Measurements from ENCODE around the gene FHOD3. TPM values are rescaled to one million over a fixed set of nuclear protein-coding genes. Genes with fewer than 3 reads are reported as not detected.

Gene FHOD3
- total RNA-seq, 1 donor from 2014 or later, result 5.9 TPM

GRCh38 chr18:36568487-36568886 lies 271.0 kb downstream of the FHOD3 start:
- Histone ChIP-seq H3K4me1 (ENCODE audit: insufficient read depth, low read length) (no peaks in the 10 kb centered on the region), H3K79me2 (ENCODE audit: insufficient read depth, low read length) (no peaks in the 10 kb centered on the region), H3K27ac (ENCODE audit: low read depth, low read length) (no peak overlapping the region), H3K4me2 (ENCODE audit: low read length) (no peak overlapping the region), H3K4me3 (ENCODE audit: insufficient read depth, low read depth, low read length) (no peak overlapping the region), H2AFZ (ENCODE audit: low read depth, low read length) (no peak overlapping the region), H3K36me3 (ENCODE audit: insufficient read depth, low read length) (no peaks in the 10 kb centered on the region), H3K27me3 (ENCODE audit: insufficient read depth, low read length) (no peaks in the 10 kb centered on the region), H3K9me3 (ENCODE audit: insufficient read depth, low read depth, low read length) (no peaks in the 10 kb centered on the region), H3K9ac (ENCODE audit: low read length) (no peak overlapping the region), H4K20me1 (ENCODE audit: insufficient read depth, low read length) (no peaks in the 10 kb centered on the region)
- no peak overlapping the region for H3K4me3 Mint-ChIP-seq (ENCODE audit: unreplicated experiment)
- H3K9me3 Mint-ChIP-seq (ENCODE audit: unreplicated experiment), result no peaks in the 10 kb centered on the region
- peaks cover 4% of the 10 kb centered on the region for H3K4me1 Mint-ChIP-seq (ENCODE audit: low read depth, unreplicated experiment)
- FAIRE-seq, result no peak
- H3K27ac Mint-ChIP-seq (ENCODE audit: unreplicated experiment), result no peak overlapping the region
- peaks cover 6% of the 10 kb centered on the region for H3K27me3 Mint-ChIP-seq (ENCODE audit: low read depth, unreplicated experiment)
- DNase-seq (ENCODE audit: low read depth), result no peak
- no peaks in the 10 kb centered on the region for H3K36me3 Mint-ChIP-seq (ENCODE audit: low read depth, unreplicated experiment)
- TF ChIP-seq EZH2 (IDR thresholded peaks at IDR 0.05; ENCODE audit: insufficient read depth, low read length), result no peak
- TF ChIP-seq CTCF (IDR thresholded peaks at IDR 0.05; ENCODE audit: insufficient read depth, low read depth, low read length), result no peak

- Histone ChIP-seq H3K27ac (ENCODE audit: low read depth, low read length) (no peak overlapping the region), H3K9ac (ENCODE audit: low read length) (no peak overlapping the region), H3K79me2 (ENCODE audit: insufficient read depth, low read length) (no peaks in the 10 kb centered on the region), H2AFZ (ENCODE audit: low read depth, low read length) (no peak overlapping the region), H4K20me1 (ENCODE audit: insufficient read depth, low read length) (no peaks in the 10 kb centered on the region), H3K4me3 (ENCODE audit: insufficient read depth, low read depth, low read length) (no peak overlapping the region), H3K4me2 (ENCODE audit: low read length) (no peak overlapping the region), H3K36me3 (ENCODE audit: insufficient read depth, low read length) (no peaks in the 10 kb centered on the region), H3K9me3 (ENCODE audit: insufficient read depth, low read depth, low read length) (no peaks in the 10 kb centered on the region), H3K4me1 (ENCODE audit: insufficient read depth, low read length) (no peaks in the 10 kb centered on the region), H3K27me3 (ENCODE audit: insufficient read depth, low read length) (no peaks in the 10 kb centered on the region)
- Mint-ChIP-seq H3K27ac (ENCODE audit: unreplicated experiment) (no peak overlapping the region), H3K27me3 (ENCODE audit: low read depth, unreplicated experiment) (peaks cover 4% of the 10 kb centered on the region), H3K4me3 (ENCODE audit: unreplicated experiment) (no peak overlapping the region), H3K9me3 (ENCODE audit: unreplicated experiment) (no peaks in the 10 kb centered on the region), H3K4me1 (ENCODE audit: low read depth, unreplicated experiment) (peaks cover 2% of the 10 kb centered on the region), H3K36me3 (ENCODE audit: low read depth, unreplicated experiment) (no peaks in the 10 kb centered on the region)
- TF ChIP-seq EZH2 (IDR thresholded peaks at IDR 0.05; ENCODE audit: insufficient read depth, low read length), result no peak
- TF ChIP-seq CTCF (IDR thresholded peaks at IDR 0.05; ENCODE audit: insufficient read depth, low read depth, low read length), result peak; percentile 78
- DNase-seq (ENCODE audit: low read depth) (peak; percentile 44), FAIRE-seq (peak; percentile 83)
These were observed 274.8 kb downstream of the FHOD3 start for GRCh38 chr18:36572135-36572856.

- H3K27ac Mint-ChIP-seq (ENCODE audit: unreplicated experiment), result no peak overlapping the region
- DNase-seq (ENCODE audit: low read depth) (no peak), FAIRE-seq (no peak)
- Histone ChIP-seq H3K4me3 (ENCODE audit: insufficient read depth, low read depth, low read length) (no peak overlapping the region), H3K27ac (ENCODE audit: low read depth, low read length) (no peak overlapping the region), H3K27me3 (ENCODE audit: insufficient read depth, low read length) (no peaks in the 10 kb centered on the region), H2AFZ (ENCODE audit: low read depth, low read length) (no peak overlapping the region), H3K79me2 (ENCODE audit: insufficient read depth, low read length) (no peaks in the 10 kb centered on the region), H3K4me1 (ENCODE audit: insufficient read depth, low read length) (peaks cover 26% of the 10 kb centered on the region), H3K9ac (ENCODE audit: low read length) (no peak overlapping the region), H3K9me3 (ENCODE audit: insufficient read depth, low read depth, low read length) (no peaks in the 10 kb centered on the region), H3K4me2 (ENCODE audit: low read length) (no peak overlapping the region), H3K36me3 (ENCODE audit: insufficient read depth, low read length) (no peaks in the 10 kb centered on the region), H4K20me1 (ENCODE audit: insufficient read depth, low read length) (no peaks in the 10 kb centered on the region)
- TF ChIP-seq EZH2 (IDR thresholded peaks at IDR 0.05; ENCODE audit: insufficient read depth, low read length) (no peak), CTCF (IDR thresholded peaks at IDR 0.05; ENCODE audit: insufficient read depth, low read depth, low read length) (no peak)
- peaks cover 6% of the 10 kb centered on the region for H3K36me3 Mint-ChIP-seq (ENCODE audit: low read depth, unreplicated experiment)
- peaks cover 21% of the 10 kb centered on the region for H3K4me1 Mint-ChIP-seq (ENCODE audit: low read depth, unreplicated experiment)
- peaks cover 3% of the 10 kb centered on the region for H3K27me3 Mint-ChIP-seq (ENCODE audit: low read depth, unreplicated experiment)
- peaks cover 5% of the 10 kb centered on the region for H3K9me3 Mint-ChIP-seq (ENCODE audit: unreplicated experiment)
- no peak overlapping the region for H3K4me3 Mint-ChIP-seq (ENCODE audit: unreplicated experiment)
These were observed 278.8 kb downstream of the FHOD3 start for GRCh38 chr18:36576339-36576738.
